COLO829 (cell line): ENCODE data around the gene SLC30A10.
"Not testable (repeated sequence)": the region's sequence is repeated elsewhere in the genome, so short reads cannot be mapped to it uniquely, and the experiment has no call there.

Source experiments
- DNase-seq: peaks from one replicate; pipeline ENCODE4 v3.0.0; 2012; ENCODE audit warnings: low spot score

Gene SLC30A10

GRCh38 chr1:219927956-219928790 is at the start of gene SLC30A10:
SLC30A10 (minus strand) TSS chr1:219928557; CDS start chr1:219928440, 117 bp downstream.
- DNase-seq = no peak

- DNase-seq = no peak
Observed at GRCh38 chr1:219973213-219973612, 44.9 kb upstream of the SLC30A10 start.

GRCh38 chr1:219967361-219967760 is 39.0 kb upstream of the SLC30A10 start:
- no peak for DNase-seq

- DNase-seq = no peak
Observed at GRCh38 chr1:219966071-219966349, 37.7 kb upstream of the SLC30A10 start.

GRCh38 chr1:219965285-219966070 is 37.1 kb upstream of the SLC30A10 start:
- no peak for DNase-seq

- no peak for DNase-seq
Observed at GRCh38 chr1:219963432-219963831, 35.1 kb upstream of the SLC30A10 start.

GRCh38 chr1:219961684-219962083 is 33.3 kb upstream of the SLC30A10 start:
- DNase-seq = no peak

- DNase-seq = no peak
Observed at GRCh38 chr1:219959540-219960203, 31.3 kb upstream of the SLC30A10 start.

GRCh38 chr1:219958875-219959417 is 30.6 kb upstream of the SLC30A10 start:
- DNase-seq = no peak

- no peak for DNase-seq
Observed at GRCh38 chr1:219954736-219955421, 26.5 kb upstream of the SLC30A10 start.

- no peak for DNase-seq
Observed at GRCh38 chr1:219954052-219954451, 25.7 kb upstream of the SLC30A10 start.

- no peak for DNase-seq
Observed at GRCh38 chr1:219952361-219952760, 24.0 kb upstream of the SLC30A10 start.

GRCh38 chr1:219949227-219949626 is 20.9 kb upstream of the SLC30A10 start:
- DNase-seq = not testable (repeated sequence)

GRCh38 chr1:219948766-219949165 is 20.4 kb upstream of the SLC30A10 start:
- not testable (repeated sequence) for DNase-seq

- DNase-seq = no peak
Observed at GRCh38 chr1:219945795-219946194, 17.4 kb upstream of the SLC30A10 start.

GRCh38 chr1:219941179-219942118 is 13.1 kb upstream of the SLC30A10 start:
- no peak for DNase-seq

GRCh38 chr1:219940707-219941106 is 12.3 kb upstream of the SLC30A10 start:
- DNase-seq = no peak

GRCh38 chr1:219938706-219939105 is 10.3 kb upstream of the SLC30A10 start:
- no peak for DNase-seq

- DNase-seq = not testable (repeated sequence)
Observed at GRCh38 chr1:219933763-219934162, 5.4 kb upstream of the SLC30A10 start.

GRCh38 chr1:219931033-219931432 is 2.7 kb upstream of the SLC30A10 start:
- no peak for DNase-seq

GRCh38 chr1:219928791-219929118 is 398 bp upstream of the SLC30A10 start:
- no peak for DNase-seq
